H1 (cell line): ENCODE results near the gene PRKN.

ENCODE experiments used
- JUN ChIP-seq: IDR thresholded peaks from 2 replicates; pipeline ENCODE4 v1.6.1; 2011; ENCODE audit warnings: low read depth, mild to moderate bottlenecking, improper control_type of control experiment, low read length
- JUND ChIP-seq: IDR thresholded peaks from 2 replicates; pipeline ENCODE4 v1.6.1; 2011; ENCODE audit warnings: mild to moderate bottlenecking, improper control_type of control experiment, low read length
- SIX5 ChIP-seq: IDR thresholded peaks from 2 replicates; pipeline ENCODE4 v1.6.1; 2011; ENCODE audit warnings: mild to moderate bottlenecking, low read depth, low read length
- TF ChIP-seq, protein P1 (sequence below), 3 experiments: IDR thresholded peaks; 1 replicate in 2 of 3; 2 replicates in 1 of 3; pipeline versions ENCODE4 v1.5.1 to v1.6.1; 2011; ENCODE audit warnings: low read length in 3 of 3, mild to moderate bottlenecking in 3 of 3, inconsistent platforms in 2 of 3, low read depth in 1 of 3, moderate library complexity in 1 of 3; ENCODE audit not compliant: insufficient read depth in 1 of 3; ENCODE audit errors: control extremely low read depth in 1 of 3

DNA sequence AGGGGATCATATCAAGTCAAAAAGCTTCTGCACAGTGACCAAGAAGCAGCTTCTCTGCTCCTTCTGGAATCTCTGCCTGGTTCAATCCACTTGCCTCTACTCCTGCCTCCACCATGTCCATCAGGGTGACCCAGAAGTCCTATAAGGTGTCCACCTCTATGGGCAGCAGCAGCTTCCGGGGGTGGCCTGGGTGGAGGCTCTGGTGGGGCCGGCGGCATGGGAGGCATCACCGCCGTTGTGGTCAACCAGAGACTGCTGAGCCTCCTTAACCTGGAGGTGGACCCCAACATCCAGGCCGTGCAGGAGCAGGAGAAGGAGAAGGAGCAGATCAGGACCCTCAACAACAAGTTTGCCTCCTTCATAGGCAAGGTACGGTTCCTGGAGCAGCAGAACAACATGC is 159.3 kb downstream of the PRKN start:
- TF ChIP-seq, protein P1, sequence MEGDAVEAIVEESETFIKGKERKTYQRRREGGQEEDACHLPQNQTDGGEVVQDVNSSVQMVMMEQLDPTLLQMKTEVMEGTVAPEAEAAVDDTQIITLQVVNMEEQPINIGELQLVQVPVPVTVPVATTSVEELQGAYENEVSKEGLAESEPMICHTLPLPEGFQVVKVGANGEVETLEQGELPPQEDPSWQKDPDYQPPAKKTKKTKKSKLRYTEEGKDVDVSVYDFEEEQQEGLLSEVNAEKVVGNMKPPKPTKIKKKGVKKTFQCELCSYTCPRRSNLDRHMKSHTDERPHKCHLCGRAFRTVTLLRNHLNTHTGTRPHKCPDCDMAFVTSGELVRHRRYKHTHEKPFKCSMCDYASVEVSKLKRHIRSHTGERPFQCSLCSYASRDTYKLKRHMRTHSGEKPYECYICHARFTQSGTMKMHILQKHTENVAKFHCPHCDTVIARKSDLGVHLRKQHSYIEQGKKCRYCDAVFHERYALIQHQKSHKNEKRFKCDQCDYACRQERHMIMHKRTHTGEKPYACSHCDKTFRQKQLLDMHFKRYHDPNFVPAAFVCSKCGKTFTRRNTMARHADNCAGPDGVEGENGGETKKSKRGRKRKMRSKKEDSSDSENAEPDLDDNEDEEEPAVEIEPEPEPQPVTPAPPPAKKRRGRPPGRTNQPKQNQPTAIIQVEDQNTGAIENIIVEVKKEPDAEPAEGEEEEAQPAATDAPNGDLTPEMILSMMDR (IDR thresholded peaks at IDR 0.05; ENCODE audit: control extremely low read depth in 1 of 3, insufficient read depth in 1 of 3, low read depth in 1 of 3, low read length in 3 of 3), result no peak
- no peak for TF ChIP-seq SIX5
- no peak for TF ChIP-seq JUND
- TF ChIP-seq JUN, result no peak
